Measurements from ENCODE around the gene IL1RAPL2.

- no peak for TF ChIP-seq CTCF (IDR thresholded peaks at IDR 0.05)
- no peak for TF ChIP-seq EZH2 (IDR thresholded peaks at IDR 0.05; ENCODE audit: borderline replicate concordance, insufficient read depth, low read depth, low read length, poor library complexity, severe bottlenecking)
Observed at GRCh38 chrX:105635794-105636193, 1069.8 kb downstream of the IL1RAPL2 start.

All from B cell (primary cell).